Liver (tissue), 3 donors: ENCODE measurements around the gene HSPBAP1.

Experiments used
- EGR1 ChIP-seq, 2 donors: IDR thresholded peaks; 2 replicates each; pipeline ENCODE4 v1.6.1; 2016 to 2018; ENCODE audit warnings: antibody characterized with exemption in 2 of 2, low read depth in 2 of 2
- FOXA1 ChIP-seq: IDR thresholded peaks from 2 replicates; pipeline ENCODE4 v1.6.1; 2016; ENCODE audit warnings: antibody characterized with exemption
- GABPA ChIP-seq, 2 donors: IDR thresholded peaks in 1 of 2; conservative IDR thresholded peaks in 1 of 2; 2 replicates each; pipeline ENCODE4 v1.6.1; 2016; ENCODE audit warnings: antibody characterized with exemption in 2 of 2, mild to moderate bottlenecking in 1 of 2, moderate library complexity in 1 of 2
- JUND ChIP-seq, 2 donors: IDR thresholded peaks; 2 replicates each; pipeline ENCODE4 v1.6.1; 2016; ENCODE audit warnings: antibody characterized with exemption in 2 of 2
- TAF1 ChIP-seq: conservative IDR thresholded peaks from 2 replicates; pipeline ENCODE4 v1.6.1; 2016; ENCODE audit warnings: antibody characterized with exemption, mild to moderate bottlenecking
- YY1 ChIP-seq: IDR thresholded peaks from 2 replicates; pipeline ENCODE4 v1.6.1; 2016; ENCODE audit warnings: antibody characterized with exemption, mild to moderate bottlenecking
- ZBTB33 ChIP-seq: IDR thresholded peaks from 2 replicates; pipeline ENCODE4 v1.6.1; 2016; ENCODE audit warnings: antibody characterized with exemption
- TF ChIP-seq, protein P1 (sequence below): IDR thresholded peaks from 2 replicates; pipeline ENCODE4 v1.6.1; 2016; ENCODE audit warnings: antibody characterized with exemption
- TF ChIP-seq, protein P2 (sequence below): fragments of 150-350 bp; IDR thresholded peaks from 2 replicates; pipeline ENCODE4 v1.5.1; 2017; ENCODE audit warnings: improper control_type of control experiment, low read depth, low read length; ENCODE audit not compliant: missing input control
- donor health status: healthy.
- donor health status: healthy.

GRCh38 chr3:122730240-122730639, 63.4 kb downstream of the HSPBAP1 start:
- no peak for TF ChIP-seq ZBTB33
- TF ChIP-seq, protein P1, sequence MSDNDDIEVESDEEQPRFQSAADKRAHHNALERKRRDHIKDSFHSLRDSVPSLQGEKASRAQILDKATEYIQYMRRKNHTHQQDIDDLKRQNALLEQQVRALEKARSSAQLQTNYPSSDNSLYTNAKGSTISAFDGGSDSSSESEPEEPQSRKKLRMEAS = no peak
- no peak for TF ChIP-seq FOXA1
- TF ChIP-seq EGR1 (IDR thresholded peaks at IDR 0.05; ENCODE audit: low read depth in 2 of 2) = no peak
- TF ChIP-seq, protein P2, sequence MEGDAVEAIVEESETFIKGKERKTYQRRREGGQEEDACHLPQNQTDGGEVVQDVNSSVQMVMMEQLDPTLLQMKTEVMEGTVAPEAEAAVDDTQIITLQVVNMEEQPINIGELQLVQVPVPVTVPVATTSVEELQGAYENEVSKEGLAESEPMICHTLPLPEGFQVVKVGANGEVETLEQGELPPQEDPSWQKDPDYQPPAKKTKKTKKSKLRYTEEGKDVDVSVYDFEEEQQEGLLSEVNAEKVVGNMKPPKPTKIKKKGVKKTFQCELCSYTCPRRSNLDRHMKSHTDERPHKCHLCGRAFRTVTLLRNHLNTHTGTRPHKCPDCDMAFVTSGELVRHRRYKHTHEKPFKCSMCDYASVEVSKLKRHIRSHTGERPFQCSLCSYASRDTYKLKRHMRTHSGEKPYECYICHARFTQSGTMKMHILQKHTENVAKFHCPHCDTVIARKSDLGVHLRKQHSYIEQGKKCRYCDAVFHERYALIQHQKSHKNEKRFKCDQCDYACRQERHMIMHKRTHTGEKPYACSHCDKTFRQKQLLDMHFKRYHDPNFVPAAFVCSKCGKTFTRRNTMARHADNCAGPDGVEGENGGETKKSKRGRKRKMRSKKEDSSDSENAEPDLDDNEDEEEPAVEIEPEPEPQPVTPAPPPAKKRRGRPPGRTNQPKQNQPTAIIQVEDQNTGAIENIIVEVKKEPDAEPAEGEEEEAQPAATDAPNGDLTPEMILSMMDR = no peak
- TF ChIP-seq JUND (IDR thresholded peaks at IDR 0.05) = no peak
- TF ChIP-seq TAF1 = no peak
- TF ChIP-seq YY1 = no peak
- no peak for TF ChIP-seq GABPA (IDR thresholded peaks at IDR 0.05 in 1 of 2, conservative IDR thresholded peaks at IDR 0.05 in 1 of 2)
